H9 (cell line): ENCODE data around the gene ZNF280A. TPM values are rescaled to one million over a fixed set of nuclear protein-coding genes. Genes with fewer than 3 reads are reported as not detected.
"Not testable (repeated sequence)": the region's sequence is repeated elsewhere in the genome, so short reads cannot be mapped to it uniquely, and the experiment has no call there.

Source experiments
- DNase-seq: peaks from one replicate; pipeline ENCODE4 v3.0.0-alpha.2; 2017
- H2AFZ ChIP-seq: one replicate; pipeline ENCODE4 v1.6.1; 2013; ENCODE audit warnings: mild to moderate bottlenecking, low read length, control low read depth, moderate library complexity
- H2AK5ac ChIP-seq: 2 replicates; pipeline ENCODE4 v1.6.1; 2013; ENCODE audit warnings: low read length, control low read depth, mixed read lengths; ENCODE audit not compliant: insufficient read length
- H2BK120ac ChIP-seq: one replicate; pipeline ENCODE4 v1.6.1; 2013; ENCODE audit warnings: low read depth, mild to moderate bottlenecking, low read length, control low read depth, inconsistent platforms; ENCODE audit not compliant: poor library complexity, severe bottlenecking
- H2BK12ac ChIP-seq: 2 replicates; pipeline ENCODE4 v1.6.1; 2013; ENCODE audit warnings: low read length, control low read depth, mixed read lengths, low read depth; ENCODE audit not compliant: insufficient read length
- H2BK15ac ChIP-seq: 2 replicates; pipeline ENCODE4 v1.6.1; 2013; ENCODE audit warnings: low read depth, low read length, control low read depth
- H2BK20ac ChIP-seq: one replicate; pipeline ENCODE4 v1.6.1; 2013; ENCODE audit warnings: low read depth, mild to moderate bottlenecking, low read length, control low read depth, inconsistent platforms; ENCODE audit not compliant: poor library complexity, severe bottlenecking
- H2BK5ac ChIP-seq: 2 replicates; pipeline ENCODE4 v1.6.1; 2013; ENCODE audit warnings: low read length, control low read depth, mixed read lengths; ENCODE audit not compliant: insufficient read length
- H3K14ac ChIP-seq: 2 replicates; pipeline ENCODE4 v1.6.1; 2013; ENCODE audit warnings: low read length, control low read depth; ENCODE audit not compliant: insufficient read depth
- H3K18ac ChIP-seq: 2 replicates; pipeline ENCODE4 v1.6.1; 2013; ENCODE audit warnings: low read depth, mild to moderate bottlenecking, mixed read lengths, low read length, control low read depth; ENCODE audit not compliant: insufficient read length
- H3K23ac ChIP-seq: 2 replicates; pipeline ENCODE4 v1.6.1; 2013; ENCODE audit warnings: low read length, control low read depth, mixed read lengths, low read depth; ENCODE audit not compliant: insufficient read length
- H3K23me2 ChIP-seq: 2 replicates; pipeline ENCODE4 v1.6.1; 2013; ENCODE audit warnings: low read depth, mild to moderate bottlenecking, mixed read lengths, low read length, control low read depth; ENCODE audit not compliant: insufficient read length, poor library complexity, severe bottlenecking
- H3K27ac ChIP-seq: 2 replicates; pipeline ENCODE4 v1.5.1; 2013; ENCODE audit warnings: low read length, control low read depth, mixed read lengths, low read depth; ENCODE audit not compliant: insufficient read length
- H3K27me3 ChIP-seq: 2 replicates; pipeline ENCODE4 v1.6.1; 2013; ENCODE audit warnings: low read length, control low read depth, inconsistent platforms; ENCODE audit not compliant: insufficient read depth
- H3K4ac ChIP-seq: 2 replicates; pipeline ENCODE4 v1.6.1; 2013; ENCODE audit warnings: low read depth, mild to moderate bottlenecking, control low read depth, inconsistent platforms, low read length, moderate library complexity
- H3K4me1 ChIP-seq: 2 replicates; pipeline ENCODE4 v1.6.1; 2013; ENCODE audit warnings: low read length, control low read depth, inconsistent platforms; ENCODE audit not compliant: insufficient read depth
- H3K4me2 ChIP-seq: 2 replicates; pipeline ENCODE4 v1.6.1; 2013; ENCODE audit warnings: low read length, control low read depth, mixed read lengths; ENCODE audit not compliant: insufficient read length, insufficient read depth
- H3K56ac ChIP-seq: 2 replicates; pipeline ENCODE4 v1.6.1; 2013; ENCODE audit warnings: low read depth, mild to moderate bottlenecking, mixed read lengths, low read length, control low read depth; ENCODE audit not compliant: insufficient read length
- H3K79me1 ChIP-seq: 2 replicates; pipeline ENCODE4 v1.6.1; 2013; ENCODE audit warnings: low read depth, mild to moderate bottlenecking, moderate library complexity, low read length, control low read depth, inconsistent platforms; ENCODE audit not compliant: insufficient read depth, poor library complexity, severe bottlenecking
- H3K79me2 ChIP-seq: 2 replicates; pipeline ENCODE4 v1.6.1; 2013; ENCODE audit warnings: low read length, control low read depth, inconsistent platforms; ENCODE audit not compliant: insufficient read depth
- H3K9ac ChIP-seq: 2 replicates; pipeline ENCODE4 v1.6.1; 2013; ENCODE audit warnings: low read length, control low read depth, mixed read lengths; ENCODE audit not compliant: insufficient read length; ENCODE audit errors: extremely low read depth
- H3K9me3 ChIP-seq: one replicate; pipeline ENCODE4 v1.6.1; 2013; ENCODE audit warnings: low read depth, low read length, inconsistent platforms; ENCODE audit not compliant: control insufficient read depth
- H3T11ph ChIP-seq: one replicate; pipeline ENCODE4 v1.6.1; 2013; ENCODE audit warnings: mild to moderate bottlenecking, low read length, control low read depth, inconsistent platforms
- H4K20me1 ChIP-seq: one replicate; pipeline ENCODE4 v1.6.1; 2013; ENCODE audit not compliant: control insufficient read depth, insufficient read length, insufficient read depth
- H4K5ac ChIP-seq: 2 replicates; pipeline ENCODE4 v1.6.1; 2013; ENCODE audit warnings: low read depth, mild to moderate bottlenecking, mixed read lengths, low read length, control low read depth; ENCODE audit not compliant: insufficient read length
- H4K8ac ChIP-seq: replicated peaks from 2 replicates; pipeline ENCODE4 v1.6.1; 2013; ENCODE audit warnings: low read length, control low read depth, mixed read lengths, low read depth; ENCODE audit not compliant: insufficient read length
- H4K91ac ChIP-seq: 2 replicates; pipeline ENCODE4 v1.6.1; 2013; ENCODE audit warnings: low read depth, mild to moderate bottlenecking, moderate library complexity, mixed read lengths, low read length, control low read depth; ENCODE audit not compliant: insufficient read length
- H3K27ac Mint-ChIP-seq, 3 experiments: 2 replicates in 2 of 3; 3 replicates in 1 of 3; pipeline ENCODE4 v1.8.0; 2020 to 2021; ENCODE audit warnings: mixed read lengths in 3 of 3, mild to moderate bottlenecking in 1 of 3, moderate library complexity in 1 of 3
- H3K27me3 Mint-ChIP-seq: 2 replicates; pipeline ENCODE4 v1.8.0; 2021; ENCODE audit warnings: low read depth, mild to moderate bottlenecking, moderate library complexity, mixed read lengths
- H3K36me3 Mint-ChIP-seq, 3 experiments: 2 replicates in 2 of 3; 3 replicates in 1 of 3; pipeline ENCODE4 v1.8.0; 2020 to 2021; ENCODE audit warnings: low read depth in 3 of 3, mixed read lengths in 3 of 3; ENCODE audit not compliant: insufficient read depth in 1 of 3
- H3K4me1 Mint-ChIP-seq, 2 experiments: 2 replicates each; pipeline ENCODE4 v1.8.0; 2020; ENCODE audit warnings: mixed read lengths in 2 of 2
- H3K4me3 Mint-ChIP-seq, 2 experiments: 2 replicates in 1 of 2; 3 replicates in 1 of 2; pipeline ENCODE4 v1.8.0; 2020 to 2021; ENCODE audit warnings: mild to moderate bottlenecking in 2 of 2, mixed read lengths in 2 of 2, moderate library complexity in 1 of 2
- H3K9me3 Mint-ChIP-seq, 2 experiments: 2 replicates in 1 of 2; 3 replicates in 1 of 2; pipeline ENCODE4 v1.8.0; 2020; ENCODE audit warnings: mild to moderate bottlenecking in 2 of 2, mixed read lengths in 2 of 2, moderate library complexity in 1 of 2
- CTCF ChIP-seq: fragments of 200-600 bp; sonication (generic); conservative IDR thresholded peaks from 3 replicates; pipeline ENCODE4 v1.8.0; 2021; ENCODE audit warnings: antibody characterized with exemption, mild to moderate bottlenecking
- WGBS: extraction: QIAGEN DNeasy Blood & Tissue Kit; methylation state at CpG from one replicate; pipeline ENCODE4 v1.1.7; 2013; ENCODE audit warnings: missing lambda C conversion rate, low lambda C conversion rate, mixed read lengths; ENCODE audit not compliant: insufficient read length; ENCODE audit errors: extremely low coverage; 5-methylcytosine and 5-hydroxymethylcytosine counted together
- total RNA-seq: library from RNA; stranded (reverse); gene quantifications from 2 replicates; pipeline ENCODE4 v1.2.1, GENCODE V29; 2021

ZNF280A gene
- total RNA-seq, 1 experiment from 2014 or later, result 0.13 TPM

GRCh38 chr22:22498267-22498666, 21.8 kb downstream of the ZNF280A start:
- Histone ChIP-seq H3T11ph (no peak overlapping the region), H4K91ac (no peak overlapping the region), H3K27ac (no peak overlapping the region), H4K8ac (no peak overlapping the region), H3K79me1 (no peaks in the 10 kb centered on the region), H3K79me2 (no peaks in the 10 kb centered on the region), H2AFZ (no peak overlapping the region), H3K18ac (no peak overlapping the region), H3K9me3 (no peaks in the 10 kb centered on the region), H2BK15ac (no peak overlapping the region), H3K4ac (no peak overlapping the region), H3K27me3 (no peaks in the 10 kb centered on the region), H2BK120ac (no peak overlapping the region), H3K4me2 (no peak overlapping the region), H3K14ac (no peak overlapping the region), H2BK20ac (no peak overlapping the region), H4K20me1 (no peaks in the 10 kb centered on the region), H2BK5ac (no peak overlapping the region), H3K23me2 (no peaks in the 10 kb centered on the region), H4K5ac (no peak overlapping the region), H3K4me1 (no peaks in the 10 kb centered on the region), H2AK5ac (no peak overlapping the region), H2BK12ac (no peak overlapping the region), H3K9ac (no peak overlapping the region), H3K23ac (no peak overlapping the region), H3K56ac (no peak overlapping the region)
- Mint-ChIP-seq H3K4me1 (no peaks in the 10 kb centered on the region), H3K4me3 (no peak overlapping the region; a peak in 1 of 5 replicates), H3K27ac (no peak overlapping the region), H3K9me3 (no peaks in the 10 kb centered on the region), H3K27me3 (peaks cover 26% of the 10 kb centered on the region), H3K36me3 (peaks cover 5 to 37% (median 32%) of the 10 kb centered on the region in 3 experiments; a peak in 6 of 7 replicates)
- no CpG with 5 or more reads among the region's 2 CpGs for WGBS
- no peak for DNase-seq
- no peak for TF ChIP-seq CTCF

GRCh38 chr22:22491589-22491988, 28.5 kb downstream of the ZNF280A start:
- H3K18ac ChIP-seq, H3K27ac ChIP-seq, H3K4me3 Mint-ChIP-seq, H4K20me1 ChIP-seq, H2BK120ac ChIP-seq, H3K23ac ChIP-seq, H3K9me3 Mint-ChIP-seq, H4K91ac ChIP-seq, H3K9ac ChIP-seq, H2BK20ac ChIP-seq, H2BK12ac ChIP-seq, H3K79me2 ChIP-seq, H3K4me1 ChIP-seq, H3K4ac ChIP-seq, H2AFZ ChIP-seq, H3K56ac ChIP-seq, H3K79me1 ChIP-seq, H2BK15ac ChIP-seq, H3K14ac ChIP-seq, H3K4me1 Mint-ChIP-seq, H3K23me2 ChIP-seq, H4K8ac ChIP-seq, H3K27me3 ChIP-seq, H3T11ph ChIP-seq, H3K4me2 ChIP-seq, H2BK5ac ChIP-seq, DNase-seq, H3K9me3 ChIP-seq, H2AK5ac ChIP-seq, H4K5ac ChIP-seq, H3K27ac Mint-ChIP-seq: not testable (repeated sequence)
- Mint-ChIP-seq H3K36me3 (peaks cover 27 to 58% (median 46%) of the 10 kb centered on the region in 3 experiments; a peak in 6 of 7 replicates), H3K27me3 (peaks cover 34% of the 10 kb centered on the region)
- no CpG with 5 or more reads among the region's 3 CpGs for WGBS
